DOHH2 (cell line): ENCODE data around the gene ELANE.
"Not testable (repeated sequence)": the region's sequence is repeated elsewhere in the genome, so short reads cannot be mapped to it uniquely, and the experiment has no call there.

ENCODE experiments used
- H3F3A ChIP-seq: fragments of 200-600 bp; sonication (generic), shearing (Covaris generic); 2 replicates; pipeline ENCODE4 v1.6.0; 2016; ENCODE audit warnings: antibody characterized with exemption, mild to moderate bottlenecking; ENCODE audit not compliant: control insufficient read depth, insufficient read depth
- H3K27ac ChIP-seq: fragments of 200-600 bp; sonication (generic); 2 replicates; pipeline ENCODE4 v1.5.1; 2014; ENCODE audit warnings: low read depth, mild to moderate bottlenecking, low read length, moderate library complexity
- H3K27me3 ChIP-seq: fragments of 200-600 bp; sonication (generic); 2 replicates; pipeline ENCODE4 v1.6.1; 2014; ENCODE audit warnings: mild to moderate bottlenecking, low read length, mixed read lengths; ENCODE audit not compliant: control insufficient read depth
- H3K36me3 ChIP-seq: fragments of 200-600 bp; sonication (generic); 2 replicates; pipeline ENCODE4 v1.6.1; 2014; ENCODE audit warnings: mild to moderate bottlenecking, low read length, moderate library complexity, mixed read lengths; ENCODE audit not compliant: control insufficient read depth
- H3K4me1 ChIP-seq: fragments of 200-600 bp; sonication (generic); 2 replicates; pipeline ENCODE4 v1.6.1; 2014; ENCODE audit warnings: mild to moderate bottlenecking, low read length, mixed read lengths; ENCODE audit not compliant: control insufficient read depth
- H3K4me2 ChIP-seq: fragments of 200-600 bp; sonication (generic); 2 replicates; pipeline ENCODE4 v1.6.0; 2014; ENCODE audit warnings: mild to moderate bottlenecking, low read length, moderate library complexity
- H3K4me3 ChIP-seq: fragments of 200-600 bp; sonication (generic); 2 replicates; pipeline ENCODE4 v1.5.1; 2014; ENCODE audit warnings: mild to moderate bottlenecking, low read length, mixed read lengths
- H3K79me2 ChIP-seq: fragments of 200-600 bp; sonication (generic); 2 replicates; pipeline ENCODE4 v1.6.1; 2014; ENCODE audit warnings: mild to moderate bottlenecking, low read length, mixed read lengths; ENCODE audit not compliant: control insufficient read depth
- H3K9me2 ChIP-seq: fragments of 200-600 bp; sonication (generic); replicated peaks from 2 replicates; pipeline ENCODE4 v1.6.1; 2014; ENCODE audit warnings: mild to moderate bottlenecking, low read length, mixed read lengths; ENCODE audit not compliant: control insufficient read depth
- H3K9me3 ChIP-seq: fragments of 200-600 bp; sonication (generic); 2 replicates; pipeline ENCODE4 v1.6.1; 2014; ENCODE audit warnings: antibody characterized with exemption, low read length, mixed read lengths; ENCODE audit not compliant: control insufficient read depth, insufficient read depth
- H4K20me1 ChIP-seq: fragments of 200-600 bp; sonication (generic); 2 replicates; pipeline ENCODE4 v1.6.0; 2014; ENCODE audit warnings: low read depth, mild to moderate bottlenecking, antibody characterized with exemption, low read length, moderate library complexity; ENCODE audit not compliant: control insufficient read depth, insufficient read depth
- EZH2phosphoT487 ChIP-seq: fragments of 200-600 bp; sonication (generic); IDR thresholded peaks from 2 replicates; pipeline ENCODE4 v1.6.1; 2017; ENCODE audit warnings: borderline replicate concordance, mild to moderate bottlenecking, antibody characterized with exemption, low read length, moderate library complexity, mixed read lengths
- TF ChIP-seq, protein P1 (sequence below): fragments of 200-600 bp; sonication (generic); IDR thresholded peaks from one replicate; pipeline ENCODE4 v1.5.1; 2014; ENCODE audit warnings: antibody characterized with exemption, mild to moderate bottlenecking, low read depth, low read length; ENCODE audit not compliant: poor library complexity, severe bottlenecking

ELANE gene

DNA sequence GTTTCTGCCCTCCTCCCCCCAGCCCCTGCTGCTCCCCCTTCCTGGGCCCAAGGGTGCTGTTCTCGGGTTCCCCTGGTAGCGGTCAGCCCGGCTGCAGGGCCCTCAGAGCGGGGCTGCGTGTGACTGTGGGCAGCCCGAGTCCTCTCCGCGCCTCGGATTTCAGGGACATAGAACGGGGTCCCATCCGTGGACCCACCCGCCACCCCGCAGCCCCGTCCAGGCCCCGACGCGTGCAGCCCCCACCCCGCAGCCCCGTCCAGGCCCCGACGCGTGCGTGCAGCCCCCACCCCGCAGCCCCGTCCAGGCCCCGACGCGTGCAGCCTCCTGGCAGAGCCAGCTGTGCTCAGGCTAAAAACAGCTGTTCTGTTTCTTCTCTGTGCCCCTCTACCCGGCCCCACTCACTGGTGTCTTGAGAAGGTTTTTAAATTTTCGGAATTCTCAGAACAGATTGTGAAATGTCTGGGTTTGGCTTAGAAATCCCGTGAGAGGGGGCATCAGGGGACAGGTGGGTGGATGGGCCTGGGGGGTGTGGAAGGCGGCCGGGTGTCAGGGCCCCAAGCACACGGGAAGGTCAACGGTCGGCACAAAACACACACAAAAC lies 16.8 kb upstream of the ELANE start:
- no peaks in the 10 kb centered on the region for H4K20me1 ChIP-seq
- no peak for TF ChIP-seq EZH2phosphoT487
- TF ChIP-seq, protein P1, sequence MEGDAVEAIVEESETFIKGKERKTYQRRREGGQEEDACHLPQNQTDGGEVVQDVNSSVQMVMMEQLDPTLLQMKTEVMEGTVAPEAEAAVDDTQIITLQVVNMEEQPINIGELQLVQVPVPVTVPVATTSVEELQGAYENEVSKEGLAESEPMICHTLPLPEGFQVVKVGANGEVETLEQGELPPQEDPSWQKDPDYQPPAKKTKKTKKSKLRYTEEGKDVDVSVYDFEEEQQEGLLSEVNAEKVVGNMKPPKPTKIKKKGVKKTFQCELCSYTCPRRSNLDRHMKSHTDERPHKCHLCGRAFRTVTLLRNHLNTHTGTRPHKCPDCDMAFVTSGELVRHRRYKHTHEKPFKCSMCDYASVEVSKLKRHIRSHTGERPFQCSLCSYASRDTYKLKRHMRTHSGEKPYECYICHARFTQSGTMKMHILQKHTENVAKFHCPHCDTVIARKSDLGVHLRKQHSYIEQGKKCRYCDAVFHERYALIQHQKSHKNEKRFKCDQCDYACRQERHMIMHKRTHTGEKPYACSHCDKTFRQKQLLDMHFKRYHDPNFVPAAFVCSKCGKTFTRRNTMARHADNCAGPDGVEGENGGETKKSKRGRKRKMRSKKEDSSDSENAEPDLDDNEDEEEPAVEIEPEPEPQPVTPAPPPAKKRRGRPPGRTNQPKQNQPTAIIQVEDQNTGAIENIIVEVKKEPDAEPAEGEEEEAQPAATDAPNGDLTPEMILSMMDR = no peak
- no peaks in the 10 kb centered on the region for H3K4me1 ChIP-seq
- H3K9me3 ChIP-seq = no peaks in the 10 kb centered on the region
- H3K9me2 ChIP-seq = no peaks in the 10 kb centered on the region
- H3K79me2 ChIP-seq = no peaks in the 10 kb centered on the region
- H3K27ac ChIP-seq = no peak overlapping the region
- H3K4me3 ChIP-seq = no peak overlapping the region
- H3K4me2 ChIP-seq = no peak overlapping the region
- H3K36me3 ChIP-seq = no peaks in the 10 kb centered on the region
- H3F3A ChIP-seq = no peaks in the 10 kb centered on the region
- H3K27me3 ChIP-seq = no peaks in the 10 kb centered on the region

DNA sequence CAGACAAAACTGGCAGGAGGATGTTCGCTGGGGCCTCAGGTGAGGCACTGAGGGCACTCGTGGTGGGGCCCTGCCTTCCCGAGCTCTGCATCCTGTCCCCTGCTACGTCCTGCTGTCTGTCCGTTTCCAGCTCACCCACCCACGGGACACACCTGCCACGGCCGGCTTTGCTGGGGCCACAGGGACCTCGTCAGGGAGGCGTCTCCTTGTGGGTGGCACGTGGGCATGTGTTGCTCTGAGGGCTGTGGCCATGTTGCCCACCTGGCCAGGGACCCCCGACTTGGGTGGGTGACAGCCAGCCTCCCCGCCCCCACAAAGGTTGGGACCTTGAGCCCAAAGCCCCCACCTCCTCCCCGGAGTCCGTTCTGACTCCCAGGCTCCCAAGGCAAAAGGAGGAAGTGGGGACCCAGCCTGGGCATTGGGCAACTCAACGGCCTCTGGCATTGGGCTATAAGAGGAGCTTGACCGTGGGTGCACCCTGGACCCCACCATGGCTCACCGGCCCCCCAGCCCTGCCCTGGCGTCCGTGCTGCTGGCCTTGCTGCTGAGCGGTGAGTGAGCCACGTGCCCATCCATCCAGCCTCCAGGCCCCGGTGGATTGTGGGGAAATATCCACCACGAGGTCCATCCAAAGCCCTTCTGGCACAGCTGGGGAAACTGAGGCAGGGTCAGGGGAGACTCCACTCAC lies 11.4 kb upstream of the ELANE start, which contains the start of gene PRTN3:
PRTN3 (plus strand) TSS at position 481 of the 688 bp plus-strand sequence; CDS start at position 491, 10 bp downstream.
- TF ChIP-seq EZH2phosphoT487 = no peak
- TF ChIP-seq, protein P1 = no peak
- peaks cover 10% of the 10 kb centered on the region for H3K4me1 ChIP-seq
- H3K4me3 ChIP-seq = no peak within 1 kb of the TSS
- no peaks in the 10 kb centered on the region for H3K36me3 ChIP-seq
- H3K27ac ChIP-seq = no peak within 1 kb of the TSS
- no peaks in the 10 kb centered on the region for H3K9me3 ChIP-seq
- no peaks in the 10 kb centered on the region for H3K79me2 ChIP-seq
- no peaks in the 10 kb centered on the region for H3F3A ChIP-seq
- H3K9me2 ChIP-seq = no peaks in the 10 kb centered on the region
- no peak within 1 kb of the TSS for H3K4me2 ChIP-seq
- H4K20me1 ChIP-seq = no peaks in the 10 kb centered on the region
- peaks cover 7% of the 10 kb centered on the region for H3K27me3 ChIP-seq

DNA sequence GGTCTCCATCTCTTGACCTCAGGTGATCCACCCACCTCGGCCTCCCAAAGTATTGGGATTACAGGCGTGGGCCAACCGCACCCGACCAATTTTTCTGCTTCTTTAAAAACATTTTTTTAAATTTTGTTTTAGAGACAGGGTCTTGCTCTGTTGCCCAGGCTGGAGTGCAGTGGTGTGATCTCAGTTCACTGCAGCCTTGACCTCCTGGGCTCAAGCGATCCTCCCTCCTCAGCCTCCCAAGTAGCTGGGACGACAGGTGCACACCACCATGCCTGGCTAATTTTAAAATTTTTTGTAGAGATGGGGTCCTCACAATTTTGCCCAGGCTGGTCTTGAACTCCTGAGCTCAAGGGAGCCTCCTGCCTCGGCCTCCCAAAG lies 9.3 kb upstream of the ELANE start:
- peaks cover 15% of the 10 kb centered on the region for H3K4me1 ChIP-seq
- H3K27ac ChIP-seq, H3K4me2 ChIP-seq: not testable (repeated sequence)

DNA sequence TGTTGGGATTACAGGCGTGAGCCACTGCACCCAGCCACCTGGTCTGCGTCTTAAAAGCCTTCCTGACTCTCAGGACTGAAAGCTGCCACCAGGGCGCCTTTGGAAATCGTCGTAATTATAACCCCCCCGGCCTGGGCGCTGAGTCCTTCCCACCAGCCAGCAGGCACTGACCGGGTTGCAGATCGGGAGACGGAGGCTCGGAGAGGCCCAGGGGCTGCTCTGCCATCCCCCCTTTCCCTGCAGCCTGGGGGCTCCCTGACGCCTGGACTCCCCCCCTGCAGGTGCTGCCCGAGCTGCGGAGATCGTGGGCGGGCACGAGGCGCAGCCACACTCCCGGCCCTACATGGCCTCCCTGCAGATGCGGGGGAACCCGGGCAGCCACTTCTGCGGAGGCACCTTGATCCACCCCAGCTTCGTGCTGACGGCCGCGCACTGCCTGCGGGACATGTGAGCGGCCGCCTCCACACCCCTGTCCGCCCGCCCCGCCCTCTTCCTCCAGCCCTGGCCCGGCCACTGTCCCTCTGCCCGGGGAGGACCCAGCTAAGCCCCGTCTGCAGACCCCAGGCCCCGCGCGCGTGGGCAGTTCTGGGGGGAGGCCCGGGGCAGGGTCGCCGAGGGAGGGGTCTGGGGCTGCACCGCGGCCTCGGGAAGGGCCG lies 8.8 kb upstream of the ELANE start:
- Histone ChIP-seq H3K4me1 (peaks cover 15% of the 10 kb centered on the region), H3K9me3 (no peaks in the 10 kb centered on the region), H3K9me2 (no peaks in the 10 kb centered on the region), H3F3A (no peaks in the 10 kb centered on the region), H3K36me3 (no peaks in the 10 kb centered on the region), H3K79me2 (no peaks in the 10 kb centered on the region), H4K20me1 (no peaks in the 10 kb centered on the region), H3K27me3 (peaks cover 10% of the 10 kb centered on the region), H3K4me3 (no peak overlapping the region), H3K27ac (no peak overlapping the region), H3K4me2 (no peak overlapping the region)
- TF ChIP-seq, protein P1 = no peak

More for the DNA sequence above, 9.3 kb upstream of the ELANE start:
- not testable (repeated sequence) for H3K27me3 ChIP-seq, H3F3A ChIP-seq, H3K9me2 ChIP-seq, H3K9me3 ChIP-seq, H4K20me1 ChIP-seq, H3K79me2 ChIP-seq, H3K36me3 ChIP-seq, H3K4me3 ChIP-seq
